ENCODE data around the gene PDP2.

GRCh38 chr16:66920924-66921680, 40.8 kb downstream of the PDP2 start:
- TF ChIP-seq CTCF (IDR thresholded peaks at IDR 0.05; ENCODE audit: low read length) (no peak), EZH2 (optimal IDR thresholded peaks at IDR 0.05; ENCODE audit: low read depth, low read length) (no peak)

Data from MM.1S (cell line).